GM12801 (cell line): ENCODE results near the gene OR5K1.

Source experiments
- TF ChIP-seq, protein P1 (sequence below): IDR thresholded peaks from one replicate; pipeline ENCODE4 v1.5.1; 2011; ENCODE audit warnings: control low read depth; ENCODE audit not compliant: insufficient read length; ENCODE audit errors: extremely low read depth

Gene OR5K1

DNA sequence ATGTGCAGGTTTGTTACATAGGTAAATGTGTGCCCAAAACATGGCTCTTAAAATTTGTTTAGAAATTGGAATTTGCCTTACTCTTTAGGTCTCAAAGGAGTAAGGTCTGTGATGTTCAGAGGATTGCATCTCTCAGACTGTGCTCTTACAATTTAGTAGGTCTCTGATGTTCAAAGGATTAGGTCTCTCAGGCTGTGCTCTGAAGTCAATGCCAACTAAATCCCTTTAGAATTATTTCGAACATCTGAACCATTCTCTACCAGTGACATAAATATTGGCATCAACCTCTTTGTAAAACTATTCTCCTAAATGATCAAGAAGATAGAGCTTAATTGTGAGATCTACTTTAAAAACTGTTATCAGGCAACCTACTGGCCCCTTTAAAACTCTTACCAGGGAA is at the start of gene OR5K1:
Gene OR5K1 (plus strand): TSS at position 301 of the 400 bp plus-strand sequence. CDS start 6,376 bp downstream, outside the sequence.
- TF ChIP-seq, protein P1, sequence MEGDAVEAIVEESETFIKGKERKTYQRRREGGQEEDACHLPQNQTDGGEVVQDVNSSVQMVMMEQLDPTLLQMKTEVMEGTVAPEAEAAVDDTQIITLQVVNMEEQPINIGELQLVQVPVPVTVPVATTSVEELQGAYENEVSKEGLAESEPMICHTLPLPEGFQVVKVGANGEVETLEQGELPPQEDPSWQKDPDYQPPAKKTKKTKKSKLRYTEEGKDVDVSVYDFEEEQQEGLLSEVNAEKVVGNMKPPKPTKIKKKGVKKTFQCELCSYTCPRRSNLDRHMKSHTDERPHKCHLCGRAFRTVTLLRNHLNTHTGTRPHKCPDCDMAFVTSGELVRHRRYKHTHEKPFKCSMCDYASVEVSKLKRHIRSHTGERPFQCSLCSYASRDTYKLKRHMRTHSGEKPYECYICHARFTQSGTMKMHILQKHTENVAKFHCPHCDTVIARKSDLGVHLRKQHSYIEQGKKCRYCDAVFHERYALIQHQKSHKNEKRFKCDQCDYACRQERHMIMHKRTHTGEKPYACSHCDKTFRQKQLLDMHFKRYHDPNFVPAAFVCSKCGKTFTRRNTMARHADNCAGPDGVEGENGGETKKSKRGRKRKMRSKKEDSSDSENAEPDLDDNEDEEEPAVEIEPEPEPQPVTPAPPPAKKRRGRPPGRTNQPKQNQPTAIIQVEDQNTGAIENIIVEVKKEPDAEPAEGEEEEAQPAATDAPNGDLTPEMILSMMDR = no peak

DNA sequence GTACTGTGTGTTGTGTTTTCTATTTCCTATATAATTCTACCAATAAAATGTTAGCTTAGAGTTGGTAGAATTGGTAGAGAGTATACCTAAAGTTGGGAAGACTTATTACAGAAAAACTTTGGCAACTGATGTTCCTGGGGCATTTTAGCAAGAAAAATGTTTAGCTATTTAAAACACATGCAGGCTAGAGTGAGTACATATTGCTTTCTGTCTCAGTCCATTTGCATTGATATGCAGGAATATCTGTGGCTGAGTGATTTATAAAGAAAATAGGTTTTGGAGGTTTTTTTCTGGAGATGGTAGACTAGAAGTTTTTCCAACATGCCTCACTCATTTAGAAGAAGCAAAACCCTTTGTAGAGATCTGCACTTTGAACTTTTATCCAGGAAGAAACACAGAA is 30.4 kb upstream of the OR5K1 start:
- TF ChIP-seq, protein P1 = no peak

DNA sequence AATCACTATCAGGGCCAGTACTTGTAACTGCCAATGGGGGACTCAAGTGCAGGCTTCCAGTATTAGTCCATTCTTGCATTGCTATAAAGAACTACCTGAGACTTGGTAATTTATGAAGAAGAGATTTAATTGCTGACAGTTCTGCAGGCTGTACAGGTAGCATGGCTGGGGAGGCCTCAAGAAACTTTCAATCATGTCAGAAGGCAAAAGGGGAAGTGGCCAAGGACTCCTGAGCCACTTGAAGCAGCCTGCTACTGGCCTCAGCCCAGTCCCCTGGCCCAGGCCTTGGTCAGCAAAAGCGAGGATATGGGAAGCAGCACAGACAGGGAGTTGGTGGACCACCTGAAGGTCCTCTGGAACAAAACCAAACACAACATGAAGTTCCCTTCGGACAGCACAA is 29.2 kb upstream of the OR5K1 start:
- TF ChIP-seq, protein P1 = no peak

DNA sequence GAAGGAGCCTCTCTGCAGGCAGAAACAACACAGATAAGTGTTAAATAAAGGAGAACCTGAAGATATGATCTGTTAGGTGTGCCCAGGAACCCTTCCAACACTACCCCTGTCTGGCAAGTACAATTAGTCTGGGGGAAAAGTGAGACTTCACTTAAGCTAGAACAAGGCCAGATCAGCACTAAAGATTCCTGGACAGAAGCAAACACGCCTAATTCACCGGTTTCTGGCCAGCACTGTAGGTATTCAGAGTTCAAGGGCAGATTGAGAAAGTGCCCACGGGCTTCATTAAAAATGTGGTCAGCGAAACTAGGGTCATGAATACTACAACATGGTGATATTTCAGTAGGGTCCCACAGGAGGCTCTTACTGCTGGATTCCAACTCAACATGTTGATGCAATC is 28.6 kb upstream of the OR5K1 start:
- TF ChIP-seq, protein P1 = no peak

DNA sequence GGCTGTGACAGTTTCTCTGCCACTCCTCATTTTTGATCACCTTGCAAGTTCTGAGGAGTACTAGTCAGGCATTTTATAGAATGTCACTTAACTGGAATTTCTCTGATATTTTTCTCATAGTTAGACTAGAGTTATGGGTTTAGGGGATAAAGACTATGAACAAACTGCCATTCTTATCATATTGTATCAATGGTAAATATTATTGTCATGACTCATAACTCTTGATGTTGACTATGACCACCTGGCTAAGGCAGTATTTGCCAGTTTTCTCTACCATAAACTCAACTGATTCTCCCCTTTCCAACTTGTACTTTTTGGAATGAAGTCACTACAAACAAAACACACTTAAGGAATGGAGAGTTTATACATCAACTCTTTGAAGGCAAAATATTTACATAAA is 22.7 kb upstream of the OR5K1 start:
- TF ChIP-seq, protein P1 = no peak

DNA sequence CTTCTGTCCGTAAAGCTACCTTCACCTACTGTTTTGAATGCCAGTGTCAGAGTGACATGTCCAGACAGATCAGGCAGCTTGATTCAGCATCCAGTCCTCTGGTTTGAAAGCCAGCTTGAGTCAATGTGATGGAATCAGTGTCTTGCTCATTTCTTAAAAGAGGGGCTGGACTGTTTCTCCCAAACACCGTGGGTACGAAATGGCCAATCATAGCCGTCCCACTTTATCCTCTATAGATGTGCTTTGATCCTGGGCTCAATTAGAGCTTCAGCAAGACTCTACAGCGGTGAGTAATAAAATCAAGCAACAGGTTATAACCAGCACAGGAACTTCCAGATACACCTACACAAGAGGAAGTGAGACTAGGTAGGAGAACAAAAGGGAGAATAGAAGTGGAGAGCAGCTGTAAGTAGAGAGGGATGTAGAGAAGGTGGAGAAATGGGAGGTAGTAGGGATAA is 17.0 kb upstream of the OR5K1 start:
- TF ChIP-seq, protein P1 = no peak

DNA sequence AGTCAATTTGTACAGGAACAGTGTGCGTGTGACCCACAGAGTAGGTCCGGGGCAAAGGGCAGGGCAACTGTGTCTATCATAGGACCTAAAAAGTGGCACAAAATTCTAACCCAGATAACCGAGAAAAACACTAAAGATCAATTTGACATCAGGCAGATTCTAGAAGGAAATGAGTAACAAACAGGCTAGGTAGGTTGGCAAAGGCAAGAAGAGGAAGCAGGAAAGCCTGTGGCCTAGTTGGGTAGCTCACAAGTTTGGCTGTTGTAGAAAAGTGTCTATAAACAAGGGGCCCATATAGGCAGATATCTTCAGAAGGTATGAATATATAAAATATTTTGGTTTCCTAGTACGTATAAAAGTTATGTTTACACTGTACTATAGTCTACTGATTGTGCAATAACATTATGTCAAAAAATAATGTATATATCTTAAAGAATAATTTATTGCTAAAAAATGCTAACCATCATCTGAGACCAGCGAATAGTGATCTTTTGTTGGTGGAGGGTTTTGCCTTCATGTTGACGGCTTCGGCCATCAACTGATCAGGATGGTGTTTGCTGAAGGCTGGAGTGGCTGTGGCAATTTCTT is 13.3 kb upstream of the OR5K1 start:
- TF ChIP-seq, protein P1 = no peak

DNA sequence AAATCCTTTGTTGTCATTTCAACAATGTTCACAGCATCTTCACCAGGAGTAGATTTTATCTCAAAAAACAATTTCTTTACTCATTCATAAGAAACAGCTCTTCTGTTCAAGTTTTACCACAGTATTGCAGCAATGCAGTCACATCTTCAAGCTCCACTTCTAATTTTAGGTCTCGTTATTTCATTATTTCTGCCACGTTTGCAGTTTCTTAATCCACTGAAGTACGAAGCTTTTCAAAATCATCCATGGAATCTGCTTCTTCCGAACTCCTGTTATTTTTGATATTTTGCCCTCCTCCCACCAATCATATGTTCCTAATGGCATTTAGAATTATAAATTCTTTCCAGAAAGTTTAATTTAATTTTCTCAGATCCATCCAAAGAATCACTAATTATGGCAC is 12.6 kb upstream of the OR5K1 start:
- TF ChIP-seq, protein P1 = no peak
